Ovary (tissue), 9 donors: ENCODE results near the gene MIP. TPM values are rescaled to one million over a fixed set of nuclear protein-coding genes. Genes with fewer than 3 reads are reported as not detected.

Source experiments
- DNase-seq, 5 donors: peaks; one replicate each; pipeline ENCODE4 v3.0.0-alpha.2; 2019 to 2020
- H3K27ac ChIP-seq, 2 donors: fragments of 200-600 bp; one replicate each; pipeline versions ENCODE4 v1.5.1 to v1.8.0; 2019 to 2022
- H3K27me3 ChIP-seq: fragments of 200-600 bp; one replicate; pipeline ENCODE4 v1.8.0; 2022
- H3K36me3 ChIP-seq: fragments of 200-600 bp; sonication (generic); one replicate; pipeline ENCODE4 v1.5.1; 2019
- H3K4me1 ChIP-seq: one replicate; pipeline ENCODE4 v1.8.1; 2013; ENCODE audit warnings: mild to moderate bottlenecking, moderate library complexity; ENCODE audit not compliant: insufficient read depth
- H3K4me3 ChIP-seq: fragments of 200-600 bp; sonication (generic); one replicate; pipeline ENCODE4 v1.5.1; 2017
- H3K9me3 ChIP-seq, 2 donors: fragments of 200-600 bp in 1 of 2; sonication (generic) in 1 of 2; one replicate each; pipeline versions ENCODE4 v1.5.1 to v1.8.1; 2013 to 2019; ENCODE audit warnings: mild to moderate bottlenecking in 1 of 2, moderate library complexity in 1 of 2
- EP300 ChIP-seq: sonication (generic); formaldehyde crosslinking; IDR thresholded peaks from one replicate; pipeline ENCODE4 v1.6.1; 2017; ENCODE audit warnings: antibody characterized with exemption
- POLR2A ChIP-seq: fragments of 450-650 bp; IDR thresholded peaks from one replicate; pipeline ENCODE4 v1.6.1; 2017; ENCODE audit warnings: antibody characterized with exemption, mild to moderate bottlenecking, moderate library complexity
- WGBS, 3 donors: extraction: QIAGEN DNeasy Blood & Tissue Kit in 1 of 3; methylation state at CpG; one replicate each; pipeline versions ENCODE4 v1.1.5 to v1.1.7; 2013 to 2017; 5-methylcytosine and 5-hydroxymethylcytosine counted together
- intact Hi-C, 4 donors: fragments of 100-400 bp; cut with DNase I; formaldehyde crosslinking; loops; one replicate each; pipeline versions ENCODE4 v1.11.0 to v1.15.1; 2022 to 2023
- polyA plus RNA-seq, 2 donors: library from polyadenylated mRNA; stranded (reverse); fragments of 200-250 nt in 1 of 2; fragments of 350-450 nt in 1 of 2; fragmentation: Illumina TruSeq in 1 of 2; extraction: RNeasy Lipid Tissue Mini Kit (QIAGEN cat#74804) in 1 of 2; gene quantifications; one replicate each; pipeline ENCODE4 v1.2.3, GENCODE V29; 2013 to 2014
- total RNA-seq, 7 donors: library from RNA; depleted of rRNA in 2 of 7; stranded (reverse); fragments of >200 nt in 2 of 7; fragmentation: NEBNext Ultra II Directional in 3 of 7; extraction: Animal tissue kit (Norgen Biotek cat#: 25700) in 3 of 7; gene quantifications; one replicate each; pipeline versions ENCODE4 v1.1.0 to v1.2.4, GENCODE V29; 2016 to 2023
- TF ChIP-seq, protein P1 (sequence below), 3 donors: fragments of 450-650 bp in 2 of 3; fragments of 200-600 bp in 1 of 3; IDR thresholded peaks; one replicate each; pipeline versions ENCODE4 v1.5.1 to v1.8.0; 2016 to 2022; ENCODE audit warnings: antibody characterized with exemption in 3 of 3, mild to moderate bottlenecking in 1 of 3
- donor health status: DM: no; HTN: no; CAD: no; lungs with moderate emphysema.
- donor health status: DM: no; HTN: no; CAD: no.
- donor health status: Bipolar disorder and iron deficiency.
- donor health status: DM: yes; HTN: yes; CAD: no.
- donor health status: DM: no; HTN: no; CAD: no.
- donor health status: DM: yes; HTN: yes; CAD: no.

Gene MIP
- total and polyA plus RNA-seq, 9 donors, result 0.23 TPM; not detected in 8

DNA sequence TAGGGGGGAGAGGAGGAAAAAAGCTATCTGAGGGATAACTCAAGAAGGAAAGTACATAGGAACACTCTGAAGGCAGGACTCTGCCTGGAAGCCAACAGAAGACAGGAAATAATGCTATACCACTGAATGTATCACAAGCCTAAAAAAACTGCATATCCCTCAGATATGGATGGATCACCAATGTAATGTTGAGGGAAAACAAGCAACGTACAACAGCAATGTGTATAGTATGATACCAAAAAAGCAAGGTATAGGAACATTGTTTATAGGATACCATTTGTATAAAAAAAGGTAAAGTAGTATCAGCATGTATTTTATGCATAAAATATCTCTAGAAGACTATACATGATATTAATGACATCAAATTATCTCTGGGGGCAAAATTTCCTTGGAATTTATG lies 30.1 kb upstream of the MIP start:
- Histone ChIP-seq H3K4me1 (peaks cover 8% of the 10 kb centered on the region), H3K36me3 (no peaks in the 10 kb centered on the region), H3K9me3 (no peaks in the 10 kb centered on the region), H3K27ac (no peak overlapping the region), H3K4me3 (no peak overlapping the region), H3K27me3 (no peaks in the 10 kb centered on the region)
- intact Hi-C loops, result no loop called here
- 80 to 96% (median 85%) methylated on average over 1 of the region's 1 CpG for WGBS, 3 donors
- DNase-seq, result no peak
- no peak for TF ChIP-seq EP300
- TF ChIP-seq, protein P1, sequence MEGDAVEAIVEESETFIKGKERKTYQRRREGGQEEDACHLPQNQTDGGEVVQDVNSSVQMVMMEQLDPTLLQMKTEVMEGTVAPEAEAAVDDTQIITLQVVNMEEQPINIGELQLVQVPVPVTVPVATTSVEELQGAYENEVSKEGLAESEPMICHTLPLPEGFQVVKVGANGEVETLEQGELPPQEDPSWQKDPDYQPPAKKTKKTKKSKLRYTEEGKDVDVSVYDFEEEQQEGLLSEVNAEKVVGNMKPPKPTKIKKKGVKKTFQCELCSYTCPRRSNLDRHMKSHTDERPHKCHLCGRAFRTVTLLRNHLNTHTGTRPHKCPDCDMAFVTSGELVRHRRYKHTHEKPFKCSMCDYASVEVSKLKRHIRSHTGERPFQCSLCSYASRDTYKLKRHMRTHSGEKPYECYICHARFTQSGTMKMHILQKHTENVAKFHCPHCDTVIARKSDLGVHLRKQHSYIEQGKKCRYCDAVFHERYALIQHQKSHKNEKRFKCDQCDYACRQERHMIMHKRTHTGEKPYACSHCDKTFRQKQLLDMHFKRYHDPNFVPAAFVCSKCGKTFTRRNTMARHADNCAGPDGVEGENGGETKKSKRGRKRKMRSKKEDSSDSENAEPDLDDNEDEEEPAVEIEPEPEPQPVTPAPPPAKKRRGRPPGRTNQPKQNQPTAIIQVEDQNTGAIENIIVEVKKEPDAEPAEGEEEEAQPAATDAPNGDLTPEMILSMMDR (IDR thresholded peaks at IDR 0.05), result no peak
- no peak for TF ChIP-seq POLR2A

DNA sequence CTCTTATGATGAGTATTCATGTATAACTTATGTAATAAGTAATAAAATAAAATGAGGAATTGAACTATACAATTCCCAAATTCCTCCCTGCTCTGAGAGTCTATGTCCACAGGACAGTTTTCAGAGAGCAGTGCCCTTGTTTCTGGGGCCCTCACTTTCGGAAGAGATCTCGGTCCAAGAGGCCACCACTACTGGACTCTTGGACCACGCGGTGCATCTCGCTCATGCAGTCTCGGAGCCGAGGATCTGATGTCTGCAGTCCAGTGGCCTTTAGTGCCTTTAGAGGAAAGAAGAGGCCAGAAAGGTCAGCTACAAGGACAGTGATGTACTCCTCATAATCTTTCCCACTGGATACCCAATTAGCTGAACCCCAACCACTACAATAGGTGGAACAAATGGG lies 25.2 kb upstream of the MIP start:
- Histone ChIP-seq H3K4me1 (no peaks in the 10 kb centered on the region), H3K27ac (no peak overlapping the region), H3K4me3 (no peak overlapping the region), H3K27me3 (no peaks in the 10 kb centered on the region), H3K36me3 (no peaks in the 10 kb centered on the region), H3K9me3 (no peaks in the 10 kb centered on the region)
- TF ChIP-seq, protein P1 (IDR thresholded peaks at IDR 0.05), result no peak
- TF ChIP-seq EP300 (no peak), POLR2A (no peak)
- intact Hi-C loops, result no loop called here
- DNase-seq, result no peak
- WGBS, 3 donors, result 91 to 95% (median 95%) methylated on average over 7 of the region's 7 CpGs

DNA sequence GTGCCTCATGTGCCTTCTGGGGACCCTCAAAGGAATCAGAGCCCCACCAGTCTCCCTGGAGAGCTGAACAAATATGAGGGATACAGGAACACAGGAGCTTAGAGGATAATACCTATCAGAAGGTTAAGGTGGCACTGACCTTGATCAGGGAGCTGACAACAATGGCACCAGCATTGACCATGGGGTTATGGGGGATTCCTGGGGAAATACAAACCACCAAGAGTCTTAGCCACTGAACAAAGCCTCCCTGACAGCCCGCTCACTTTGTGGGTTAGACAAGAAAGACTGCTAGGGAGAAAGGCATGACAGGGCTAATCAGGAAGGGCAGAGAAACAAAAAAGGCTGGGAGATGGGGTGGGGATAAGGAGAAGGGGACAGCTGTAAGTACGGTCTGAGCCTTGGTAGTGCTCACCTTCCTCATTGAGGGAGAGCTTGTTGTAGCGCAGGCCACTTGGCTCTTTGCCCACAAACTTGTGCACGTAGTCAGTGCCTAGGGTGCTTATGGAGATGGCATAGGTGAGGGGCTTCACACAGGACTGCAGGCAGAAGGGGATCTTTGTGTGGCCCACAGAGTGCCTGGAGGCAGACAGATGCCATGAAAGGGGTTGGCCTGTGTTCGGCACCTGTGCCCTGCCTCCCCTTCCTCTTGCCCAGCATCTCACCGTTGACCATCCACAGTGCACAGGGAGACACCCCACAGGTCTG lies 23.2 kb upstream of the MIP start:
- intact Hi-C loops, result no loop called here
- 74 to 88% (median 85%) methylated on average over 6 of the region's 6 CpGs for WGBS, 3 donors
- H3K27ac ChIP-seq, result no peak overlapping the region
- no peaks in the 10 kb centered on the region for H3K36me3 ChIP-seq
- H3K9me3 ChIP-seq, result no peaks in the 10 kb centered on the region
- H3K27me3 ChIP-seq, result no peaks in the 10 kb centered on the region
- TF ChIP-seq EP300, result no peak
- no peak overlapping the region for H3K4me3 ChIP-seq
- H3K4me1 ChIP-seq, result no peaks in the 10 kb centered on the region
- DNase-seq, result no peak

DNA sequence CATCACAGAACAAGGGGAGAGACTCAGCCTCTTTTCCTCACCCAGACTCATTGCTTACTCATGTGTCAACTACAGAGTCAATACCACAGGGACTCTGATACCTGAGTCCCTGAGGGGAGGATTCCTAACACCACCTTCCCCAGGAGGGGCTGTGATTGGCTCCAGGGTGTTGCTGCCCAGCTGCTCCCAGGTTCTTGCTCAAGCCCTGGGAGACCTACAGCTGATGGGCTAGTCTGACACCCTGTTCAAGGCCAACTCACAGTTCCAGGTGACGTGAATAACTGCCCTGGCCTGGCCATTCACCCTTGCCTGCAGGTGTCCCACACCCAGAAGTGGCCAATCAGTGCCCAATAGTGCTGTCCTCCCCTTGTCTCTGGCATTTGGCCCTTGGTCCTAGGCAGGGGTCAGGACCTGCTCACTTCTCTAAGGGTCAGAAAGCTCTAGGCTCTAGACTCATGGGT lies 22.5 kb upstream of the MIP start:
- H3K27me3 ChIP-seq, result no peaks in the 10 kb centered on the region
- 78 to 100% (median 83%) methylated on average over 1 of the region's 1 CpG for WGBS, 3 donors
- no peak overlapping the region for H3K4me3 ChIP-seq
- intact Hi-C loops, result no loop called here
- no peaks in the 10 kb centered on the region for H3K4me1 ChIP-seq
- no peak for TF ChIP-seq POLR2A
- TF ChIP-seq EP300, result no peak
- TF ChIP-seq, protein P1 (IDR thresholded peaks at IDR 0.05), result no peak
- H3K36me3 ChIP-seq, result no peaks in the 10 kb centered on the region
- H3K27ac ChIP-seq, result no peak overlapping the region
- no peaks in the 10 kb centered on the region for H3K9me3 ChIP-seq
- DNase-seq, result no peak

DNA sequence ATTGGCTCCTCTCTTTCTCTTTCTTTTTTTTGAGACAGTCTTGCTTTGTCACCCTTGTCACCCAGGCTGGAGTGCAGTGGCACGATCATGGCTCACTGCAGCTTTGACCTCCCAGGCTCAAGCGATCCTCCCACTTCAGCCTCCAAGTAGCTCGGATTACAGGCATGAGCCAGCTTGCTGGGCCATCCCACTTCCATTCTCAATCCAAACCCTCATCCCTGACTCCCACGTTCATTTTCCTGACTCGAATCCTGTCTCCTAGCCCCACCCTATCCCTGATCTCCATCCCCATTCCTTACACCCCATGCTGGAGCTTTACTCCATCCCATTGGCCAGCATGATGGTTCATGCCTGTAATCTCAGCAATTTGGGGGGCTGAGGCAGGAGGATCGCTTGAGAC lies 21.7 kb upstream of the MIP start:
- Histone ChIP-seq H3K27me3 (no peaks in the 10 kb centered on the region), H3K27ac (no peak overlapping the region), H3K4me1 (no peaks in the 10 kb centered on the region), H3K4me3 (no peak overlapping the region), H3K36me3 (no peaks in the 10 kb centered on the region), H3K9me3 (no peaks in the 10 kb centered on the region)
- DNase-seq, result no peak
- intact Hi-C loops, result no loop called here
- WGBS, 3 donors, result 65 to 72% (median 66%) methylated on average over 6 of the region's 6 CpGs
- TF ChIP-seq POLR2A, result no peak
- TF ChIP-seq EP300, result no peak
- TF ChIP-seq, protein P1 (IDR thresholded peaks at IDR 0.05), result no peak
